Measurements from ENCODE around the gene INO80B. TPM values are rescaled to one million over a fixed set of nuclear protein-coding genes. Genes with fewer than 3 reads are reported as not detected.
"Not testable (repeated sequence)": the region's sequence is repeated elsewhere in the genome, so short reads cannot be mapped to it uniquely, and the experiment has no call there.

INO80B gene
- polyA plus RNA-seq, 1 of the 3 experiments (the other 2 are of a cell fraction) = 41.7 TPM

DNA sequence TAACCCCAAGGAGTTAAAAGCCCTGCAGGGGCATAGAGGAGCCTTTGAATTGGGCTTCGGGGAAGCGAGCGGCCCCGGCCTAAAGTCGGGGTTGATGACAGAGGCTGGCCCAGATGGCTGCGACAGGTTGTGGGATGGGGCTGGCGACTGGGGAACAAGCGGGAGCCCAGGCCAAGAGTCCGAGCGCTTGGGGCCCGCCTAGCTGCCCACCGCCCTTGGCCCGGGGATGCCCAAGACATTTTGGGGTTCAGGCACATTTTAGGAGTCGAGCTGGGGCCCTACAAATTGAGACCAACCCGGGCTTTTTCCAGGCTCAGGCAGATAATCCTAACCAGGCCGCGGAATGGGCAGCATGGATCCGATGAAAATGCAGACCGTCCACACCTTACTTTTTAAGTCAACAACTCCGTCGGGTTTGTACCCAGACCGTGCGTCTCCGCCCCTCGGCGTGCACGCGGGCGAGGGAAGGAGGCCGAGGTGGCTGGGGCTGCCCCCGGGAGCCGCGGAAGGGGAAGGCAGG lies 13.7 kb upstream of the INO80B start:
- H3K4me3 ChIP-seq (ENCODE audit: low read depth in 2 of 2, low read length in 1 of 2) = no peak overlapping the region; a peak in 1 of 4 replicates
- 96% methylated on average over 28 of the region's 33 CpGs for WGBS (ENCODE audit: low lambda C conversion rate)
- peaks cover 30% of the 10 kb centered on the region for H3K79me2 ChIP-seq (ENCODE audit: insufficient read depth)
- H3K9ac ChIP-seq = 0 out of 2 replicates have a peak overlapping the region, but pooled peaks have one; percentile 77
- peak overlapping the region; percentile 64 to 98 for H3K27ac ChIP-seq (ENCODE audit: low read depth in 2 of 2, low read length in 1 of 2)
- peaks cover 20 to 27% of the 10 kb centered on the region in 2 experiments; a peak in 3 of 4 replicates for H3K4me1 ChIP-seq (ENCODE audit: control insufficient read depth in 1 of 2, insufficient read depth in 2 of 2, low read depth in 1 of 2, low read length in 1 of 2)
- H3F3A ChIP-seq (replicated peaks; ENCODE audit: insufficient read depth) = peaks cover 6% of the 10 kb centered on the region
- H3K9me3 ChIP-seq = no peaks in the 10 kb centered on the region
- ChIA-PET POLR2A (interaction anchor here (1.2 to 3.0 kb wide), 5 partner anchors 13 to 51 kb away, joined by 3 to 27 read pairs (median 16); partner anchors contain the start of genes C2orf81, INO80B, MRPL53 and WBP1), CTCF (interaction anchor here (1.4 to 2.5 kb wide), 3 partner anchors 13 to 91 kb away, joined by 3 to 8 read pairs (median 8); partner anchors contain the start of gene INO80B)
- no peaks in the 10 kb centered on the region for H3K27me3 ChIP-seq (ENCODE audit: insufficient read depth)
- DNase-seq = no peak
- TF ChIP-seq RAD21 (IDR thresholded peaks at IDR 0.05; ENCODE audit: low read length) (no peak), MXI1 (IDR thresholded peaks at IDR 0.05; ENCODE audit: low read depth, low read length) (no peak)
- H3K36me3 ChIP-seq (replicated peaks in 1 of 2; ENCODE audit: control insufficient read depth in 1 of 2, insufficient read depth in 2 of 2, low read length in 1 of 2) = no peaks in the 10 kb centered on the region
- no peaks in the 10 kb centered on the region for H3K9me2 ChIP-seq
- H3K4me2 ChIP-seq = peak overlapping the region; percentile 97; the same call in 1 of the 2 replicates
- no peaks in the 10 kb centered on the region for H4K20me1 ChIP-seq (ENCODE audit: insufficient read depth)
- peak overlapping the region; percentile 95 for H2AFZ ChIP-seq (ENCODE audit: low read depth)

DNA sequence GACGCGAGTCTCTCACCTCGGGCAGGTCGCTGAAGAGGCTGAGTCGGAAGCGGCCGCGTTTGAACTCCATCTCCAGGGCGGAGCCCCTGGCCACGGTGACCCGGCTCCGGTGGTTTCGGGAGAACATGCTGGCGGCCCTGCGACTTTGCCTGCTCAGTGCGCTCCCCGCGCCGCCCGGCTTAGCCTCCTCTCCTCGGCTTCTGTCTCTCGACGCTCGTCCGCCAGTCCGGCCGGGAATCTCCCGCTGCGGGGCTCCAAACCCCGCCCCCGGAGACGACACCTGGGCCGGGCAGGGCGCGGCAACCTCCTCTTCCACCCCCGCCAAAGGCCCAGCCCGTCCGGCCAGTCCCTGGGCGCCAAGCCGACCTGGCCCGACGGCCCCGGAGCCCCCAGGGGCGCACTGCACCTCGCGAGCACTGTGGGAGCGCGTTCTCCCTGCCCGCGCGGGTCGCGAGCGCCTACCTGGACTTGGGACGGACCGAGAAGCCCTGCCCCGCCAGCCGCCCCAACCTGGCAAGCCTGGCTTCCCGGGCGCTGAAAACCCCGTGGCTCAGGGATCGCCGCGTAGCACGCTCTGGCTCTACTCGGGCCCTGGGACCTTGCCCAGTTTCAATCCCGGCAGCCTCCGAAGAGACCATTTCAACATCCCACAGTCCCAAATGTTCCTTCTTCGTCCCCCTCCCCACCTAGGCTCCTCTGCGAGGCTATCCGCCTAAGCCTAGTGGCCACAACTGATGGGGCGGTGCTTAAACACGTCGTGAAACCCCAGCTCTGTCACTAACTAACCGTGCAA lies 13.0 kb upstream of the INO80B start, which contains the start of gene RTKN:
RTKN (minus strand) TSS at position 248 of the 793 bp plus-strand sequence; CDS start at position 127, 121 bp downstream.
- ChIA-PET CTCF (interaction anchor here (2.5 kb wide), 1 partner anchor 90 kb away, joined by 8 read pairs; no protein-coding TSS in a partner anchor), POLR2A (no interaction called here)
- TF ChIP-seq SIN3A (IDR thresholded peaks at IDR 0.05; ENCODE audit: borderline replicate concordance, low read depth, low read length) = no peak
- no peak for TF ChIP-seq JUND (IDR thresholded peaks at IDR 0.05)
- TF ChIP-seq, protein P1, sequence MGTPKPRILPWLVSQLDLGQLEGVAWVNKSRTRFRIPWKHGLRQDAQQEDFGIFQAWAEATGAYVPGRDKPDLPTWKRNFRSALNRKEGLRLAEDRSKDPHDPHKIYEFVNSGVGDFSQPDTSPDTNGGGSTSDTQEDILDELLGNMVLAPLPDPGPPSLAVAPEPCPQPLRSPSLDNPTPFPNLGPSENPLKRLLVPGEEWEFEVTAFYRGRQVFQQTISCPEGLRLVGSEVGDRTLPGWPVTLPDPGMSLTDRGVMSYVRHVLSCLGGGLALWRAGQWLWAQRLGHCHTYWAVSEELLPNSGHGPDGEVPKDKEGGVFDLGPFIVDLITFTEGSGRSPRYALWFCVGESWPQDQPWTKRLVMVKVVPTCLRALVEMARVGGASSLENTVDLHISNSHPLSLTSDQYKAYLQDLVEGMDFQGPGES (IDR thresholded peaks at IDR 0.05; ENCODE audit: low read depth, low read length) = no peak
- TF ChIP-seq FOSL2 (IDR thresholded peaks at IDR 0.05; ENCODE audit: borderline replicate concordance, low read depth) = no peak
- no peak for TF ChIP-seq MEF2A (IDR thresholded peaks at IDR 0.05; ENCODE audit: borderline replicate concordance, low read depth)
- TF ChIP-seq, protein P2, sequence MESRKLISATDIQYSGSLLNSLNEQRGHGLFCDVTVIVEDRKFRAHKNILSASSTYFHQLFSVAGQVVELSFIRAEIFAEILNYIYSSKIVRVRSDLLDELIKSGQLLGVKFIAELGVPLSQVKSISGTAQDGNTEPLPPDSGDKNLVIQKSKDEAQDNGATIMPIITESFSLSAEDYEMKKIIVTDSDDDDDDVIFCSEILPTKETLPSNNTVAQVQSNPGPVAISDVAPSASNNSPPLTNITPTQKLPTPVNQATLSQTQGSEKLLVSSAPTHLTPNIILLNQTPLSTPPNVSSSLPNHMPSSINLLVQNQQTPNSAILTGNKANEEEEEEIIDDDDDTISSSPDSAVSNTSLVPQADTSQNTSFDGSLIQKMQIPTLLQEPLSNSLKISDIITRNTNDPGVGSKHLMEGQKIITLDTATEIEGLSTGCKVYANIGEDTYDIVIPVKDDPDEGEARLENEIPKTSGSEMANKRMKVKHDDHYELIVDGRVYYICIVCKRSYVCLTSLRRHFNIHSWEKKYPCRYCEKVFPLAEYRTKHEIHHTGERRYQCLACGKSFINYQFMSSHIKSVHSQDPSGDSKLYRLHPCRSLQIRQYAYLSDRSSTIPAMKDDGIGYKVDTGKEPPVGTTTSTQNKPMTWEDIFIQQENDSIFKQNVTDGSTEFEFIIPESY (IDR thresholded peaks at IDR 0.05; ENCODE audit: borderline replicate concordance, low read depth) = no peak
- TF ChIP-seq, protein P3, sequence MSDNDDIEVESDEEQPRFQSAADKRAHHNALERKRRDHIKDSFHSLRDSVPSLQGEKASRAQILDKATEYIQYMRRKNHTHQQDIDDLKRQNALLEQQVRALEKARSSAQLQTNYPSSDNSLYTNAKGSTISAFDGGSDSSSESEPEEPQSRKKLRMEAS (IDR thresholded peaks at IDR 0.05; ENCODE audit: low read depth) = no peak
- no peak for TF ChIP-seq FOXM1 (IDR thresholded peaks at IDR 0.05; ENCODE audit: low read depth)
- no peak for TF ChIP-seq EZH2phosphoT487 (IDR thresholded peaks at IDR 0.05; ENCODE audit: borderline replicate concordance, low read depth)
- Histone ChIP-seq H2AFZ (ENCODE audit: low read depth) (peak within 1 kb of the TSS; percentile 95), H3F3A (replicated peaks; ENCODE audit: insufficient read depth) (peaks cover 6% of the 10 kb centered on the region), H3K4me1 (ENCODE audit: control insufficient read depth in 1 of 2, insufficient read depth in 2 of 2, low read depth in 1 of 2, low read length in 1 of 2) (peaks cover 20 to 27% of the 10 kb centered on the region in 2 experiments; a peak in 3 of 4 replicates), H3K9ac (peak within 1 kb of the TSS; percentile 77), H3K9me3 (no peaks in the 10 kb centered on the region), H3K27me3 (ENCODE audit: insufficient read depth) (no peaks in the 10 kb centered on the region), H3K4me3 (ENCODE audit: low read depth in 2 of 2, low read length in 1 of 2) (peak within 1 kb of the TSS; percentile 73 to 75), H3K9me2 (no peaks in the 10 kb centered on the region), H4K20me1 (ENCODE audit: insufficient read depth) (no peaks in the 10 kb centered on the region), H3K4me2 (peak within 1 kb of the TSS; percentile 97), H3K79me2 (ENCODE audit: insufficient read depth) (peaks cover 30% of the 10 kb centered on the region), H3K27ac (ENCODE audit: low read depth in 2 of 2, low read length in 1 of 2) (peak within 1 kb of the TSS; percentile 64 to 98), H3K36me3 (replicated peaks in 1 of 2; ENCODE audit: control insufficient read depth in 1 of 2, insufficient read depth in 2 of 2, low read length in 1 of 2) (no peaks in the 10 kb centered on the region)
- 96% methylated on average over 65 of the region's 75 CpGs for WGBS (ENCODE audit: low lambda C conversion rate)
- DNase-seq = no peak

DNA sequence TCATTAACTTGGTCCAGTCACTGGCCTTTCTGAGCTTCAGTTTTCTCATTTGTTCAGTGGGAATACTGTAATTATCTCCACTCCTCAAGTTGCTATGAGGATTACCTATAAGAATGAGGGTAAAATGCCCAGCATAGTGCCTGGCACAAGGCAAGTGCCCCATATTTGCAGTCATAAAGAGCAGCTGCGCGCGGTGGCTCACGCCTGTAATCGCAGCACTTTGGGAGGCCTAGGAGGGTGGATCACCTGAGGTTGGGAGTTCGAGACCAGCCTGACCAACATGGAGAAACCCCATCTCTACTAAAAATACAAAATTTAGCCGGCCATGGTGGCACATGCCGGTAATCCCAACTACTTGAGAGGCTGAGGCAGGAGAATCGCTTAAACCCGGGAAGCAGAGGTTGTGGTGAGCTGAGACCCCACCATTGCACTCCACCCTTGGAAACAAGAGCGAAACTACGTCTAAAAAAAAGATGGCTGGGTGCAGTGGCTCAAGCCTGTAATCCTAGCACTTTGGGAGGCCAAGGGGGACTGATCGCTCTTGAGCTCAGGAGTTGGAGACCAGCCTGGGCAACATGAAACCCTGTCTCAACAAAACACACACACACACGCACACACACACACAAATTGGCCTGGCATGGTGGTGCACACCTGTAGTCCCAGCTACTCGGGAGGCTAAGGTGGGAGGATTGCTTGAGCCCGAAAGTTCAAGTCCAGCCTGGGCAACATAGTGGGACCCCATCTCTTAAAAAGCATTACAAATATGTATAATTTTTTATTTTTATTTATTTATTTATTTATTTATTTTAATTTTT lies 12.2 kb upstream of the INO80B start:
- H3K4me1 ChIP-seq (ENCODE audit: control insufficient read depth in 1 of 2, insufficient read depth in 2 of 2, low read depth in 1 of 2, low read length in 1 of 2) = peaks cover 20 to 25% of the 10 kb centered on the region in 2 experiments; a peak in 3 of 4 replicates
- DNase-seq; H3F3A ChIP-seq (replicated peaks; ENCODE audit: insufficient read depth); H3K36me3 ChIP-seq (replicated peaks in 1 of 2; ENCODE audit: control insufficient read depth in 1 of 2, insufficient read depth in 2 of 2, low read length in 1 of 2); H3K4me3 ChIP-seq (ENCODE audit: low read depth in 2 of 2, low read length in 1 of 2); H3K9me2 ChIP-seq; H2AFZ ChIP-seq (ENCODE audit: low read depth); H3K4me2 ChIP-seq; POLR2A ChIA-PET; H3K9ac ChIP-seq; H3K27me3 ChIP-seq (ENCODE audit: insufficient read depth); H3K27ac ChIP-seq (ENCODE audit: low read depth in 2 of 2, low read length in 1 of 2); H3K9me3 ChIP-seq; H4K20me1 ChIP-seq (ENCODE audit: insufficient read depth): not testable (repeated sequence)
- 93% methylated on average over 16 of the region's 16 CpGs for WGBS (ENCODE audit: low lambda C conversion rate)
- peaks cover 25% of the 10 kb centered on the region for H3K79me2 ChIP-seq (ENCODE audit: insufficient read depth)
- CTCF ChIA-PET = interaction anchor here (1.1 kb wide), 1 partner anchor 23 kb away, joined by 5 read pairs; the partner anchor contains the start of gene MOGS
